NCI-H2196 treated with DMSO at 0.1 percent for 48 hours (cell line): ENCODE results near the gene KIF24.
"Not testable (repeated sequence)": the region's sequence is repeated elsewhere in the genome, so short reads cannot be mapped to it uniquely, and the experiment has no call there.

Source experiments
- DNase-seq: peaks from one replicate; lab custom pipeline; 2025; ENCODE audit not compliant: unreplicated experiment; lab: John Stamatoyannopoulos, UW

Gene KIF24

GRCh38 chr9:34366365-34366764 lies 37.3 kb upstream of the KIF24 start:
- no peak for DNase-seq

DNA sequence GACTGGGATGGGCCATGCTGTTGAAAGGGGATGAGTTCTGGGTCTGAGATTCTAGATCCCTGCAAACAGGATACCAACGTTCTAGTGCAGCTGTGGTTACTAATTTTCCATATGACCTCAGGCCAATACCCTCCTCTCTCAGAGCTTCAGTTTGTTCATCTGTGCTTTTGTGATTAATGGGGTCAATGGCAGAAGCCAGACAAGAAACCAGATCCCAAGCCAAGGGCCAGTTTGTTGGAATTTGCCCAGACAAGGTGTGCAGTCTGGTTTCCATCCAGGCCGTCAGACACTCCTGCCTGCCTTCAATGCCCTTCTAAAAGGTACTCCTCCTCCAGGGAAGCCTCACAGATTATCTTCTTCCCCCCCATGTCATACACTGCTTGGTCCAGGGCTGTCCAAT lies 36.2 kb upstream of the KIF24 start:
- DNase-seq: no peak

GRCh38 chr9:34363619-34364351 lies 34.7 kb upstream of the KIF24 start:
- DNase-seq: no peak

DNA sequence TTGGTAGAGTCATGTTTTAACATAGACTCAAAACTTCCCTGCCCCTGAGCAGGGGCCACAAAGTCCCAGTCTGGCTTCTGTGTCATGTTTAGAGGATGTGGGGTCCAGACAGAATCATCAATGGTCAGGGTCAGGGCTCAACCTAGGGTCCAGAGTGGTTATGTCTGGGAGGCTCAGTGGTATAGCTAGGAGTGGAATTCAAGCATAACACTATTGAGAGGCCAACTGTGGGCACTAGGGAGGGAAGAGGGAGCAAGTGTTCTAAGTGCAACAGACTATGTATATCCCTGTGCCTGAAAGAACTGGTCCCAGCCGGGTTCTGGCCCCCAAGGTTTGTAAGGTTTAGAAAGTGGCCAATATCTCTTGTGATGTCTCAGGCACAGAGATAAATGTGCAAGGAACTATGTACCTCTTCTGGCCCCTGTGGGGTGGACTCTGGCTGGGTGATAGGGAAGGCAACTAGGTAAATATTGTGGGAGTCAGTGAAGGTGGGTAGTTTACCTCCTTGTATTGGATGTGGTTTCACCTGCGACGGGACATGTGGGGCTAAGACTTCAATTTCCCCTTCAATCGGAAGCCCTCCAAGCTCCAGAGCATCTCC lies 33.6 kb upstream of the KIF24 start:
- no peak for DNase-seq

DNA sequence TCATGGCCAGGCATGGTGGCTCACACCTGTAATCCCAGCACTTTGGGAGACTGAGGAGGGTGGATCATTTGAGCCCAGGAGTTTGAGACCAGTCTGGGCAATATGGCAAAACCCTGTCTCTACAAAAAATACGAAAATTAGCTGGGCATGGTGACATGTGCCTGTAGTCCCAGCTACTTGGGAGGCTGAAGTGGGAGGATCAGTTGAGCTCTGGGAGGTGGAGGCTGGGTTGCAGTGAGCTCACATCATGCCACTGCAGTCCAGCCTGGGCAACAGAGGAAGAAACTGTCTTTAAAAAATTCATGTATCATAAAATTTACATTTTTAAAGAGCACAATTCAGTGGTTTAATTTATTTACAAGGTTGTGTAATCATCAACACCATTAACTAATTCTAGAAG lies 23.9 kb upstream of the KIF24 start:
- not testable (repeated sequence) for DNase-seq

DNA sequence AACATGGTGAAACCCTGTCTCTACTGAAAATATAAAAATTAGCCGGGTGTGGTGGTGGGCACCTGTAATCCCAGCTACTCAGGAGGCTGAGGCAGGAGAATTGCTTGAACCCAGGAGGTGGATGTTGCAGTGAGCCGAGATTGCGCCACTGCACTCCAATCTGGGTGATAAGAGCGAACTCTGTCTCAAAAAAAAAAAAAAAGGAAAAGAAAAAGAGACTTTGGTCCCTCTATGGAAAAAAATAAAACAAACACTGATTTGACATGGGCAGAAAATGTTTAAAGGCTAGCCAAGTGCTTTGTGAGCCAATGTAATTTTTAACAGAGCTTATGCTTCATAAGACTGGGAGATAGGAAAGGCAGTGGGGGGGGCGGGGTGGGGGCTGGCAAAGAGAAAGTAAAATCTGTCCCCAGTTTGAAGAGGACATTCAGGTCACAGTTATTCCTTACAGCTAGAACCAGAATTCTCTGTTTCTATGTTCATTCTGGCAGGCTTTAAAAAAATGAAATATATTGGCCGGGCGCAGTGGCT lies 23.1 kb upstream of the KIF24 start:
- DNase-seq: not testable (repeated sequence)

GRCh38 chr9:34349324-34349723 lies 20.3 kb upstream of the KIF24 start:
- DNase-seq: no peak

- DNase-seq: no peak
These were observed 18.7 kb upstream of the KIF24 start for GRCh38 chr9:34347800-34348158.

GRCh38 chr9:34346873-34347799 lies 18.1 kb upstream of the KIF24 start:
- no peak for DNase-seq

DNA sequence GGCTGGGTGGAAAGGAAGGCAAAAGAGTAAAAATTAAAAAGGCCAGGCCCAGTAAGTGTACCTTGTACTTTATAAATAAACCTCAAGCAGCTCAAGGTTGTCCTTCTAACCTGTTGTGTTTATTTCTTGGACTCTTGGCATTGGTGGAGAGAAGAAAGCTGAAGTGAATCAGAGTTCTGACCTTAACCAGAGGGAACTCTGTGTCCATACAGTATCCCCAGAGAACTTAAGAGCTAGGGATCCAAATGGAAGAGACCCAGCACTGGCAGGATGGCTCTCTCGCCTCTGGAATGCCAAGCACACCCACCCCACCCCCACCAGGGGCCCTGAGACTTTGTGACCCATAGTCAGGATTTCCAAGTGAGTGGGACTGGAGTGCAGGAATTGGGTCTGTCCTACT lies 14.5 kb upstream of the KIF24 start:
- no peak for DNase-seq

DNA sequence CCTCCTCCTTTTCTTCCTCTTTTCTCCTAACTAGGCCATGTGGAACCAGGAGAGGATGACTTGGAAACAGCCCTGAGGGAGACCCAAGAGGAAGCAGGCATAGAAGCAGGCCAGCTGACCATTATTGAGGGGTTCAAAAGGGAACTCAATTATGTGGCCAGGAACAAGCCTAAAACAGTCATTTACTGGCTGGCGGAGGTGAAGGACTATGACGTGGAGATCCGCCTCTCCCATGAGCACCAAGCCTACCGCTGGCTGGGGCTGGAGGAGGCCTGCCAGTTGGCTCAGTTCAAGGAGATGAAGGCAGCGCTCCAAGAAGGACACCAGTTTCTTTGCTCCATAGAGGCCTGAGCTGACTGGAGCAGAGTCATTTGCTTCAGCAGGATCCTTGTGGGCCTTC lies 14.0 kb upstream of the KIF24 start:
- no peak for DNase-seq

DNA sequence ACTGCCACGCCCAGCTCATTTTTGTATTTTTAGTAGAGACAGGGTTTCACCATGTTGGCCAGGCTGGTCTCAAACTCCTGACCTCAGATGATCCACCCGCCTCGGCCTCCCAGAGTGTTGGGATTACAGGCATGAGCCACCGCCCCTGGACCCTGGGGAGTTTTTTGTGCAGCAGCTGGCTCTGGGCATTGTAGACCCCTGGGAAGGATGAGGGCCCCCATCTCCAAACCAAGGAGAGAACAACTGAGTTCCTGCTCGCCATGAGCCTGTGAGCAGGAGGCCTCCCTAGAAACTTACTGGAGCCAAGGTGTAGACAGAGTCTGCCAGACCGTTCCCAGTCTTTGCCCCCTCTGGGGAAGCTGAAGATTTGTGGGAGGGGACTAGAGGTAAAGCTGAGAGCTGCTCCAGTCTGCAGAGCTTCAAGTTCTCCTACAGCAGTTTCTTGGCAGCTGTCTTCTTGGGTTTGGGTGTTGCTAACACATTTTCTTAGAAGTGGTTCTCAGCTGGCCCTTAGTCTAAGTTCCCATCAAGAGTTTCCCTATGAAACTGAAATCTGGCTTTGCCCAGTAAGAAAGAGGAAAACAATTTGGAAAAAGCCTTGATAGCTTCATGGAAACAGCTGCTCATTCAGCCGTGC lies 12.7 kb upstream of the KIF24 start:
- DNase-seq: no peak

- DNase-seq: no peak
These were observed 9.8 kb upstream of the KIF24 start for GRCh38 chr9:34338665-34339385.

GRCh38 chr9:34338079-34338478 lies 9.0 kb upstream of the KIF24 start:
- DNase-seq: not testable (repeated sequence)

DNA sequence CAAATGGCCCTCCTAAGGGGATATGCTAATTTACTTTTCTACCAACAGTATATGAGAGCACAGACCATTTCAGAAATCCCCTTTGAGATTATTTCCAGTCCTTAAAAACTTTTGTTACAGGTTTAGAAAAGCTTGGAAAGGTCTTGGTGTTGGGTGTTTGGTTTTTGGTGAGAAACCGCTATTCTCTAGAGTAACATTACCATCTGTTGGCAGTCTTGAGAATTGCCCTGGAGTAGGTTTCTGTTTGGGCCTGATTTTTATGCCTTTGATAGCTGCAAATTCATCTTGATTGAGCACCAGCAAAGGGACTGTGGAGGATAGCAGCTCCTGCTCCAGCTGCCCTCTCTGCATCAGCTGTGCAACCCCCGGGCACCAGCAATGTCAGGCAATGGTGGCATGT lies 8.3 kb upstream of the KIF24 start:
- no peak for DNase-seq

DNA sequence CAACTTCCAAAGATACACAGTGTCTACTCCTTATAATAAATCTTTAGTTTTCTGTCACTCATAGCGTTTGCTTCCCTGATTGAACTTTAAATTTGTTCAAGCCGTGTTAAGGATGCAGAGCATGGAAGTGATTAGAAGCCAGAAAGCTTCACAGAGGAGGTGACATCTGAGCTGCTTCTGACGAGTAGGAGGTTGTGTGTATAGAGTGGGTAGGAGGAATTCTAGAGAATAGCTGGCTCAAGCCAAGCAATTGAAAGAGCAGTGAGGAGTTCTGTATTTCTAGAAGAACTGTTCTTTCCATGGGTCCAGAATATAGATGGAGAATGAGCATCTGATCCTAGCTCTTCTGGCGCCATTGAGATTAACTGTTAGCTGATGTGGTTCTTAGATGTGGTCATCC lies 6.3 kb upstream of the KIF24 start:
- no peak for DNase-seq

- no peak for DNase-seq
These were observed 5.8 kb upstream of the KIF24 start for GRCh38 chr9:34334916-34335315.

- DNase-seq: no peak
These were observed 5.3 kb upstream of the KIF24 start for GRCh38 chr9:34334337-34334824.

DNA sequence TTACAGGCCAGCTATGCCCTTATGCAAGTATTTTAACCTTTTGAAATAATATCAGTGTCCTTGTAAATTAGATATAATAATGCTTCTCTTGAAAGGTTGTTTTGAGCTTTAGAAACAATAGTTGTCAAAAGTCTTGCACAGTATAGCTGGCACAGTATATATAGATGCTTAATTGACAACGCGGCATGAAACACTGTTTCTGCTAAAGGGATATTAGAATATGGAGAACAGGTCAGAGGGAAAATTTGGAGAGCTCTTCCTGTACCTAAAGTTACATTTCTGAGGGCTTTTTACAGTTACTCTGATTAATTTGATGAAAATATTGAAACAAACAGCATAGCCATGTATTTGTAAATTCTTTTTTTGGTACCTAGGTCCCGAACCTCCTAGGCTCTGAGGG lies 4.8 kb upstream of the KIF24 start:
- DNase-seq: no peak
